NCI-H128 (cell line): ENCODE data around the gene COX7A2.

Source experiments
- DNase-seq: peaks from one replicate; lab custom pipeline; 2025; ENCODE audit not compliant: unreplicated experiment; lab: John Stamatoyannopoulos, UW

The COX7A2 gene

DNA sequence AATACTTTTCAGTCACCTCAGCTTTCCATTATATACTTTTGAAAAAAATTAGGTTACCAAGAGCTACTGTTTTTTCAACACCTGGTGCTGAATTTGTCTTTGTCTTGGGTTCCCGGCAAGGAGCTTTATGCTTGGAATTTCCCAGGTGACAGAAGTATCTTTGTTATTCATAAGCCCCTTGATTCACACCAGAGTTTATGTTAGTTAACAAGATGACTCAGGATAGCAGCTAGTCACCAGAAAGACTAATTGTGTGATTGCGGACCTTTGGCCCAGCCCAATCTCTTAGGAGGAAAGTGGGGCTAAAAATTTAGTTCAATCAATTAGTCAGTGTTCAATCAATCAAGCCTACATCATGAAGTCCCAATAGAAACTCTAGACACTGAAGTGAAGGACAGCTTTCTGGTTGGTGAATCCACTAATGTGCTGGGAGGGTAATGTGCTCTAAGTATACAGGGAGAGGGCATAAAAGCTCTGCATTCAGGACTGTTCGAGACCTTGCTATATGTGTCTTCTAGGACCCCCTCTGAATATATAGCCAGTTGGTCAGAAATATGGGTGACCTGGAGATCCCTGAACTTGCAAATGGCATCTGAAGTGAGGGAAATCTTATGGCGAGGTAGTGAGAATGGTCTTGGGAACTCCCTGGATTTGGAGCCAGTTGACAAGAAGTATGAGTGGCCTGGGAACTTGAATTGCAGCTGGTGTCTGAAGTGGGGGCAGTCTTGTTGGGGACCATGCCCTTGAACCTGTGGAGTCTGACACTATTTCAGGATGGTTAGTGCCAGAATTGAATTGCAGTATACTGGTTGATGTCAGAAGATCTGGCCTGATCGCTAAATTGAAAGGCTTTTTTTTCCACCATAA lies 24.8 kb upstream of the COX7A2 start:
- no peak for DNase-seq

DNA sequence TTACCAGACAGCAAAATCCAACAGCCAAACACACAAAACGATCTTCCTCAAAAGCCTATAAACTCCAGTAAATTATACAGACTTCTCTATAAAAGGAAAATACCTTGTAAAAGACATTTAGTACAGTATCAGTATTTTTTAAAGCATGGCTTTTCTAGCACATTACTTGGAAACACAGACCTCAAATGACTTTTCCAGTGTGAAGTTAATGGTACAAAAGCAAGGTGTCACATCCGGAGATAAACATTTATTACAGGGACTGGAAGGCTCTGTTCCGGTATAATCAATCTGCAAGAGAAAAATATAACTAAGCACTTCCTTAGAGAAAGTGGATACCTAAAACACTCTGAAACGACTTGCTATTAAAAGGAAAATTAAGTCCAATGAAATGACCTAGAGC lies 23.9 kb upstream of the COX7A2 start:
- no peak for DNase-seq

DNA sequence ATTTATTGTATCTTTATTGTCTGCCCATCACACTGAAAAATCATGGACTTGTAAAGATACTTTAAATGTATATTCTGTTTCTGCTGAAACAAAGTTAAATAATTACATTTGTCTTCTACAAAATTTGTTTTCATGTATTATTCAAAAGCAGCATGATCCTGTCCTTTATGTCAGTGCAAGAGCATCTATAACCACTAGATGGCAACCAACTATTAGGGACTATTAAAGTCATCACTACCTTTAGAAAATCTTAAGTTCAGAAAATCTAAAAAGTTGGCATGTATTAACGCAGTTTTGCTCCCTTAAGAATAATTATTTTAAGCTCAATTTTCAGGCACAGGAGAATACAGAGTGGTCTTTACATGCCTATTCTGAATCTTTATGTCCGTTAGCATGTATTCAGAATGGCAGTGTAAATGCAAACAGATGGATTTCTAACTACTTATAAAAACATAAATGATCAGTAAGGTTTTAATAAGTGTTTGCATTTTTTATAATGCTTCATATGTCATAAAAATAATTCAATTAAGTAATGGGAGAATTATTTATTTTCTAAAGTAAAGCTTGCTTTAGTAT lies 23.2 kb upstream of the COX7A2 start:
- DNase-seq: no peak

DNA sequence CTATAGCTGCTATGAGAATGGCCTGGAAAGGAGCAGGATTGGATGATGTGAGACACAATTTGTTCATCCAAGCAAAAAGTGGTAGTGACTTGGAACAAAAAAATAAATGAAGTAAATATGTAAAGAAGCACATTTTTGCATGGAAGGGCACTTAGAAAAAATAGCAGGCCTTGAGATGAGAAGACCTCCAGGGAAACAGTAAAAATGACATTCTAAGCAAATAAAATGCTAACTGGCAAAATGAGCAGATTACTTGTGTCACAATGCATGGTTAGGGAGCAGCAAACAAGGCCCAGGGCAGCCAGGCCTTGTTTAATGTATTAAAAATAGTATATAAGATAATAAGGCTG lies 19.8 kb upstream of the COX7A2 start:
- DNase-seq: no peak

DNA sequence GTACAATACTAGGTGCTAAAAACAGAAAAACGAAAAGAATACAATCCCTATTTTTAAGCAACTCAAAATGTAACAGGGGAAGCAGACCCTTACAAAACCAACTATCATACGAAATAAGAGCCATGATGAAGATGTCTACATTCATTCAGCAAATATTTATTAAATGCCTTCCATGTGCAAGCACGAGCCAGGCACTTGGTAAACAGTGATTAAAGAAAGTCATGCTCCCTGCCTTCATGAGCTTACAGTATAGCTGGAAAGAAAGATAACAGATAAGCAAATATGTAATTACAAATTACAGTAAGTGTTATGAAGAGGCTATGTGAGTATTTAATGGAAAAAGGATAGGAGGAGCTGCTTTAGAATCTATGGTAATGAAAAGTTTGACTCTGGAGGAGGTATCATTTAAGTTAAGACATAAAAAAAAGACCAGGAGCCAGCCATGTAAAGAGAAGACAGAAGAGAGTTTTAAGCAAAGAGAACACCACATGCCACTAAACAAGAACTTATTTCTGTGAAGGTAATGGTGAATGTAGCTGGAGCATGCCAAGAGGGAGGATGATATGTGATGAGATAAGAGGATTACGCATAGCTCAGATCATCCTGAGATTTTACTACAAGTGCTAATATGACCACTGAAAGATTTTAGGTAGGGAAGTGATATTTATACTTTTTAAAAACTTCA lies 19.3 kb upstream of the COX7A2 start:
- DNase-seq: no peak

DNA sequence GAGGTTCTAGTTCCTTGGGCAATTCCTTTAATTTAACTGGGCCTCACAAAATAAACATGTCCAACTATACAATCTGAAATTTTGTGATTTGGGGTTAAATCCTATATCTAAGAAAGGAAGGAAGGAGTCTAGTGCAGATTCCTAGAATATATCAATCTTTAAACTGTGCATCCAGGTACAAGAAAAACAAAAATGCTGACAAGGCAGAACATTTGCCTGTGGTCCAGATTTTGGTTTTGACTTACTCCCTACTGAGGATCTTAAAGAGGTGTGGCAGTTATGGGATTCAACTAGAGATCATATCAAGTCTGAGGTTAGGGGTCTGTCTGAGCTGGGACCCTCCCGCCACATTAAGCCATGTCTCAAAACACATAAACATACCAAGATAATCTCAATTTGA lies 17.7 kb upstream of the COX7A2 start:
- no peak for DNase-seq

DNA sequence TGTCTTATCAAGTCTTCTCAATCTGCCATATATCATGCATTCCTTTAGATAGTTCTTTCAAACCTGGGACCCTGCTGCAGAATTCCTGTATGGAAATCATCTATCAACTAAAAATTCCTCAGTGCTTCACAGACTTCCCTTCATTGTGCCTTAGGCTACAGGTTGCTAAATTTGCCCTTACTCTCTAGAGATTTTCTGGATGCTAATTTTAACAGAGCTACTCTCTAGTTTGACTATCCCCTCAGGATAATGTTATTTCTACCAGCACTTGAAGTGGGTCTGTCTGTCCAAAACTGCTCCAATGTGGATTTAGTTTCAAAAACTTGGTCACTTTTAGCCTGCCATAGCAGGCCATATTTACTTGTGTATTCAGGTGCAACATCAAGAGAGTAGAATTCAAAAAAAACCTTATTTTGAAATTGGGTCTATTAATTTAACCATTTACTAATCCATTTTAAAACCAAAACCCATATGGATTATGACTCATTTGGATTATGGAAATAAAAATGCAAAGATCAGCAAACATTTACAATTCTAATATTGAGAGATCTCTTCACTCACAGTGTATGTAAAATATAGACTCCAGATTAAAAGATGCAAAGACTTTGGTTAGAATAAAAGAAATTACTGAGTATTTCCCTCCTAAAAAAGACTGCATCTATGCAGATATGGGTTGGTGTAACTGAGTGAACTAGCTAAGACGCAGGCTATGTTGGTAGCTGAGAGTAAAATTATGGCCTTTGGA lies 13.9 kb upstream of the COX7A2 start:
- DNase-seq: no peak

DNA sequence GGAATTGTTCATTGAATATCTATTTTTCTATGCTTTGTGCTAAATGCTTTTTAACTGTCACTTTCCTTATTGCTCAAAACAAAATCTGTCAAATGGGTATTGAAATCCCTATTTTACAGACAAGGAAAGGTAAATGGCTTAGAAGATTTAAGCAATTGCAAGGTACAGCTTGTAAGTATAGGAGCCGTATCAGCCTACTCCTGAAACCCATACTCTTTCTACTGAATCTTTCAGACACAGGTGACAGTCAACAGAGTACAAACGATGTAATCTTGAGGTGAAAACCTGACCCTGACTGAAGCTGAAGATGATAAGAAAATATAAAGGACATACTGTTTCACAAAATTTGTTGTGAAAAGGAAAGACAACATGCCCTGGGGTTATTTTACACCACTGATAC lies 7.0 kb upstream of the COX7A2 start:
- no peak for DNase-seq

DNA sequence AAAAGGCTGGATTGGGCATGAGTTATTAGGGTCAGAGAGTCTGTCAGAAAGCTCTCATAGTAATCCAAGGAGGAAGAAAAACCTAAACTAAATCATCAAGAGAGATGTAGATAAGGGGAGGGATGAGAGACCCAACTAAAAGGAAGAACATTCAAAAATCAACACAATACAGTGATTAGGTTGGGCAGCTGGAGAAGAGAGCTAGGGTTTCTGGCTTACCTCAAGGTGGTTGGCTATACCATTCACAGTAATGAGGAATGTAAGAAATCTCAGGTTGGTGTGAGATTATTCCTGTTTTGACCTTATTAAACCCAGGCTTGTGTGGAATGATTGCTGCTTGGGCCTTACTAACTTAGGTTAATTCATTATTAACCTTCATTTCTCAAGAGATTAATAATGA lies 6.2 kb upstream of the COX7A2 start:
- no peak for DNase-seq

DNA sequence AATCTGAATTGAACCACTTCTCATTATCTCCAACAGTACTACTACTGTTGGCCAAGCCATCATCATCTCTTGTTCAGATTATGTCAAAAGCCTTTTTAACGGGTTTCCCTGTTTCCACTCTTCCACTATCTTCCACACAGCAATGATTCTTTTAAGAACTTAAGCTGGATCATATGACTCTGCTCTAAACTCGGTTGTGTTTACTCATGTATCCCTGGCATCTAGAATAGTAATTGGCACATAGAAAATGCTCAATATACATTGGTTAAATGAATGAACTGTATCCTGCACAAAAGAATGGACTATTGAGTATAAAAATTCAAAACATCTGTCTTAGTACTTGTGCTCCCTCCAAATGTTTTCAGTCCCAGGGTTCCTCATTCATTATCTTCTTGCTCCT lies 2.8 kb upstream of the COX7A2 start:
- no peak for DNase-seq

DNA sequence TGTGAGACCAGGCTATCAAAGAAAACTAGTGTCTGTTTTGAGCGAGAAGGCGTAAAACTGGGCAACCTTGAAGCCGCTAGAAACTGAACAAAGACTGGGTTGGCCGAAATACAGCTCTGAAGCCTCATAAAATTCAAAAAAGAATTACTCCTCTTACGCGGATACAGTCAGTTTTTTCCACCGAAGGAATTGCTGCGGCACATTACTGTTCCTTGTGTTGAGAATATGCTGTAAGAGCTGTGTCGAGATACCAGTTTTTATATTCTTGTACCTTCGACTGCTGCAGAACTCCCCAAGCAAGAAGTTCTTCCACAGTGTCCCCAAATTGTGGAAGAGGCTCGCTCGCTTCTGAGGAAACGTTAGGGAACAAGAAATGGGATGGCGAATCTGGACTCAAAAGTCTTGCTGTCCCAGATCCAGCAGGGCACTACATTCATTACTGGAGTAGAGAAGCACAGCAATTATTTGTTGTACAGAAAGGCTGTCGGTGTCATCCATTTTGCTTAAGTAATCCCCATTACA lies 523 bp upstream of the COX7A2 start:
- DNase-seq: no peak

DNA sequence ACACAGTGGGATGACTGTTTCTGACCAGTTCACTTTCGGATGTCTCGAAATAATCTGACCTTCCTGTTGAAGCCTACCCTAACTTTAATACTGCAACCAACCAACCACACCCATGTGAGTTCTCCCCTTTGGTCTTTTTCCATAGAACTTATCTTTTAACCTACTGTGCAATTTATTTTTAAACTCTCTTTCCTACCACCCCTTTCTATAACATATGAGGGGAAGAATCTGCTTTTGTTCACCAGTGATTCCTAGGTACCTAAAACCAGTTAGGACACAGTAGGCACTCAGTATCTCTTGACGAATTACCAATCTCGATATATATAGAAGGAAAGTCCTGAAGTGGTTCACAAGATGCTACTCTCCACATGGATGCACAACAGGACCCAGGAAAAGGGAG lies 7.0 kb downstream of the COX7A2 start:
- DNase-seq: no peak

DNA sequence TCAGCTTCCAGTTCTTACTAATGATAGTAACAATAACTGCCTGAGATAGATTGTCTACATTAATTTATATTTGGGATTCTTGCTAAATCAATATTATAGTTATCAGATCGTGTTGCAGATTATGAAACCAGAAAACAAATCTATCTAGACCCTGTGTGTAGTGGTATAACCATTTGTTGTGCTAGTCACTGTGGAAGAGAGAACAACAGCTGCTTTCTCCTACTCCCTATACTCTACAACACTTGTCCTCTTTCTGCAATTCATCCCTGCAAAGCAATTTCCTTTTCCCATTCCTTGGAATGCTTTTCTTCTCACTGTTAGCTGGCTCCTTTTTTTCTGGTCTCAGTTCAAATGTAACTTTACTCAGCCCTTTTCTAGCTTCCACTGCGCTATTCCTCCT lies 8.3 kb downstream of the COX7A2 start:
- DNase-seq: no peak

DNA sequence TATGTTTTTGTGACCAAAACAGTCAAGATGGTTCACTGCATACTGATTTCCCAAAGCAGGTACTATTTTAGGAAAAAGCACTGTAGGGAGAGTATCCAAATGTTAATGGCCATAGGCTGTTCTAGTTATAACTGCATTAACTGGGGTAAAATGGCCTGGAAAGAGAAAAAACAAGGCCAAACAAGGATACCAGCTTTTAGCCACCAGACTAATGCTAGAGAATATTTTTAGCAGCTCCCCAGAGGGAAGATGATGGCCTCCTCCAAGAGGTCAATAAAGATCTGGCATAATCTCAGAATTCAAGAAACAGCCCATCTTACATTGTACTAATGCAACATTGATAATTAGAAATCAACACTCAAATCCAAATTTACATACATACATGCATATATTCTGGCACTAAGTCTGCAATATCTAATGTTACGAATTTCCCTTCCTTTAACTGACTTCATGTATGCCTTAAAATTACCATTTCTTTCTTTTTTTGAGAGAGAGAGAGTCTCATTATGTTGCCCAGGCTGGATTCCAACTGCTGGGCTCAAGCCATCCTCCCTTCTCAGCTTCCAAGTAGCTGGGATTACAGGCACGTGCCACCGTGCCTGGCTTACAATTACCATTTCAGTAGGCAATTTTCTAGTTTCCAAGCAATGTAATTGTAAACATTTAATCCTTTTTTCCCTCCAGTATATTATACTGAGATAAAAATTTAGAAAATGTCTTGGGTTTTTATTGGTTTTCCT lies 9.3 kb downstream of the COX7A2 start:
- no peak for DNase-seq

DNA sequence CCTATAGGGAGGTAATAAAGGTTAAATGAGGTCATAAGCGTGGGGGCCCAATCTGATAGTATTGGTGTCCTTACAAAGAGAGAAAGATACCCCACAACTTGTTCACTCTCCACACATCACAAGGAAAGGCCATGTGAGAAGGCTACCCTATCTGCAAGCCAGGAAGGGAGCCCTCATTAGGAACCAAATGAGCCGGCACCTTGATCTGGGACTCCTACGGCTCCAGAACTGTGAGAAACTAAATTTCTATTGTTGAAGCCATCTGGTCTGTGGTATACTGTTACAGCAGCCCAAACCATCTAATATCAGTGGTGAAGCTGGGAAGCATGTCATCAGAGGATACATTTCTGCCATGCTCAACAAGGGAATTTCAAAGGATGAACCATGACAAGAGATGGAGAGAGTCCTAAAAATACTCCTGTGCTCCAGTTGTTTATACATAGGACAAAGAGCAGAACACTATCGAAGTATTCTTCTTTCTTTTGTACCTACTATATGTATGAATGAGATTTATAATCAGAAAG lies 10.4 kb downstream of the COX7A2 start:
- no peak for DNase-seq

DNA sequence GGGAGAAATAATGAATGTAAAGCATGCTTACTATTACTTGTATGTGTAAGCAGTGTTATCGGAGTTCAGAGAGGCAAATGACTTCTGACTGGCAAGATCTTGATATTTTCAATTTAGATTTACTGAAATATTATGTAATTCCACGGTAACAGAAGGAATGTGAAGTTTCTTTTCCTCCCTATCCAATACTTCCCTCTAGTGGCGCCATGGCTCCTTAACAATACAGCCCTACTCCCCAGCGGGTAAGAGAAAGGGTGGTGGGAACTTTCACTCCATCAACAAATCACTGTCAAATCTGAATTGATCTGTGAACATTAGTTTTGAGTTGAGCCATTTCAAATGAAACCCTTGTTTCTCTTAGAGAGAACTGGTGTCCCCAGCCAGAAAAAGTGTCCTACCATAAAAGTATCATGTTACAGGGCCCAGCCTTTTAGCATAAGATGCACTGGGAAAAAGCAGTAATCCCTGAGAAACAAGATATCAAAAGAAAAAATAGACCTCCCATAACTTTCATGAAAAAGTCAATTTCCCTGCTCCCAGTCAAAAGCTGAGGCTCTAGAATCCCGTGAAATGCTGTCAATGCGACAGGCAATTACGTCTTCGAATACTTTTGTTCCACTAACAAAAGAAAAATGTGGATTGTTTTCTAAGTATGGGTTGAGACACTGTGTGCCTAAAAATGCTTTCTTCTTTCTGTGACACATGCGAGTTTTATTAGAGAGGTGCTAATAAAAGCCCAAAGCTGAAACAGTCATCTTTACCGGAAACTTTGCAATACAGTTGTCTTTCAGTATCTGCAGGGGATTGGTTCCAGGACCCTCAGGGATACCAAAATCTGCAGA lies 12.9 kb downstream of the COX7A2 start:
- no peak for DNase-seq

DNA sequence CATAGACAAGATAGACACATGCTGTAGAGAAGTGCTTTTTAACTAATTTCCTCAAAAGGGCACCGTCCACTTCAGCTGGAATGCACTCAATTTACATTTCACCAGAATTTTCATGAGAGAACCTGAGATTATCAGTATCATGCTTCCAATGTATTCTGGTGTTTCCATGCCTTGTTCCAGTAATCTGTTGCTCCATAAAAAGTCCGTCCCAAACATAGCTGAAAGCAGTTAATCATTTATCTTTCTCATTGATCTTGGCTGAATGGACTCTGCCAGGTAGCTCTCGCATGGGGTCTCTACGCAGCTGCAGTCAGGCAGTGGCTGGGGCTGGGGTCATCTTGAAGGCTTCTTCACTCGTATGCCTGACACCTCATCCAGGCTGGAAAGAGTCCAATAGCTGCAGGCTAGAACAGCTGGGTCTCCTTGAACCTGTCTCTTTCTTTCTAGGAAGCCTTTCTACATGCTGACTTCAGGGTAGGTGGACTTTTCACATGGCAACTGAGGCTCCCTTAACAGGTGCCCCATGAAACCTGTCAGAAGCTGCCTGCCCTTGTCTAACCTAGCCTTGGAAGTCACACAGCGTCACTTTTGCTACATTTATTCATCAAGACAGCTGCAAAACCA lies 19.2 kb downstream of the COX7A2 start:
- no peak for DNase-seq

DNA sequence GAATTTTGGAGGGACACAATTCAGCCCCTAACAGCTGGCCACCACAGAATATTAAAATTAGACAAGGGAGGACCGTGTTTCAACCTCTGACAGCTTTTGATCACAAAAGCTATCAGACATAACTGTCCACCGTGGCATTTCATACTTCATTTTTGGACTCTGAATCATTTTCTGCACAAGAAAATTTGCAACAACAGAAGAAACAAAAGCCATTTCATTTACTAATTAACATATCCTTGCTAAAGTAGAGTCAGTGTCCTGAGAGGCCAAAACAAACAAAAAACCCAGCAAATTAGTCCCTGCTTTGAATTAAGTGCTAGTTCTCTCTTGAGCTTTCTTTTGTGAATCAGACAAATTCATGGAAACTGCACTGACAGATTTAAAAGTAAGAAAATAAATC lies 20.2 kb downstream of the COX7A2 start:
- DNase-seq: no peak

DNA sequence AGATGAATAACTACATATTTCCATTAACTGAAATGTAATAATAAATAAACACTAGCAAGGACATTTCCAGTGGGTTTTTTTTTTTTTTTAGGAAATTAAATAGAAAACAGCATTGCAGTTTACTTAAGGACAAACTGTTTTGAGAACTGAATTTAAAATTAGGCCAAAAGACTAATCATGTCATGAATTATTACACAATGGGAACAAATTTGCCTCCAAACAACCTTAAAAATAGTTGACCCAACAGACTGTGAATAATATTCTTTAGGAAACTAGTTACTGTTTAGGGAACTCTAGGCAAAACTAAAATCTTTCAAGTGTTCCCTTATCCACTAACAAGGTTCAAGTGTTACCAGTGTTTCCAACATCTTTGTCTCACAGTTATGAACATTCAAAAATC lies 21.3 kb downstream of the COX7A2 start:
- DNase-seq: no peak
